Ovary (tissue), 9 donors: Measurements from ENCODE around the gene CD300H. TPM values are rescaled to one million over a fixed set of nuclear protein-coding genes. Genes with fewer than 3 reads are reported as not detected.
"Not testable (repeated sequence)": the region's sequence is repeated elsewhere in the genome, so short reads cannot be mapped to it uniquely, and the experiment has no call there.

Experiments
- DNase-seq, 5 donors: peaks; one replicate each; pipeline ENCODE4 v3.0.0-alpha.2; 2019 to 2020
- H3K27ac ChIP-seq, 2 donors: fragments of 200-600 bp; one replicate each; pipeline versions ENCODE4 v1.5.1 to v1.8.0; 2019 to 2022
- H3K27me3 ChIP-seq: fragments of 200-600 bp; one replicate; pipeline ENCODE4 v1.8.0; 2022
- H3K36me3 ChIP-seq: fragments of 200-600 bp; sonication (generic); one replicate; pipeline ENCODE4 v1.5.1; 2019
- H3K4me1 ChIP-seq: one replicate; pipeline ENCODE4 v1.8.1; 2013; ENCODE audit warnings: mild to moderate bottlenecking, moderate library complexity; ENCODE audit not compliant: insufficient read depth
- H3K4me3 ChIP-seq: fragments of 200-600 bp; sonication (generic); one replicate; pipeline ENCODE4 v1.5.1; 2017
- H3K9me3 ChIP-seq, 2 donors: fragments of 200-600 bp in 1 of 2; sonication (generic) in 1 of 2; one replicate each; pipeline versions ENCODE4 v1.5.1 to v1.8.1; 2013 to 2019; ENCODE audit warnings: mild to moderate bottlenecking in 1 of 2, moderate library complexity in 1 of 2
- EP300 ChIP-seq: sonication (generic); formaldehyde crosslinking; IDR thresholded peaks from one replicate; pipeline ENCODE4 v1.6.1; 2017; ENCODE audit warnings: antibody characterized with exemption
- POLR2A ChIP-seq: fragments of 450-650 bp; IDR thresholded peaks from one replicate; pipeline ENCODE4 v1.6.1; 2017; ENCODE audit warnings: antibody characterized with exemption, mild to moderate bottlenecking, moderate library complexity
- WGBS, 3 donors: extraction: QIAGEN DNeasy Blood & Tissue Kit in 1 of 3; methylation state at CpG; one replicate each; pipeline versions ENCODE4 v1.1.5 to v1.1.7; 2013 to 2017; 5-methylcytosine and 5-hydroxymethylcytosine counted together
- intact Hi-C, 4 donors: fragments of 100-400 bp; cut with DNase I; formaldehyde crosslinking; loops; one replicate each; pipeline versions ENCODE4 v1.11.0 to v1.15.1; 2022 to 2023
- polyA plus RNA-seq, 2 donors: library from polyadenylated mRNA; stranded (reverse); fragments of 200-250 nt in 1 of 2; fragments of 350-450 nt in 1 of 2; fragmentation: Illumina TruSeq in 1 of 2; extraction: RNeasy Lipid Tissue Mini Kit (QIAGEN cat#74804) in 1 of 2; gene quantifications; one replicate each; pipeline ENCODE4 v1.2.3, GENCODE V29; 2013 to 2014
- total RNA-seq, 7 donors: library from RNA; depleted of rRNA in 2 of 7; stranded (reverse); fragments of >200 nt in 2 of 7; fragmentation: NEBNext Ultra II Directional in 3 of 7; extraction: Animal tissue kit (Norgen Biotek cat#: 25700) in 3 of 7; gene quantifications; one replicate each; pipeline versions ENCODE4 v1.1.0 to v1.2.4, GENCODE V29; 2016 to 2023
- TF ChIP-seq, protein P1 (sequence below), 3 donors: fragments of 450-650 bp in 2 of 3; fragments of 200-600 bp in 1 of 3; IDR thresholded peaks; one replicate each; pipeline versions ENCODE4 v1.5.1 to v1.8.0; 2016 to 2022; ENCODE audit warnings: antibody characterized with exemption in 3 of 3, mild to moderate bottlenecking in 1 of 3
- donor health status: DM: no; HTN: no; CAD: no; lungs with moderate emphysema.
- donor health status: DM: no; HTN: no; CAD: no.
- donor health status: Bipolar disorder and iron deficiency.
- donor health status: DM: yes; HTN: yes; CAD: no.
- donor health status: DM: no; HTN: no; CAD: no.
- donor health status: DM: yes; HTN: yes; CAD: no.

CD300H gene
- total and polyA plus RNA-seq, 9 donors = not detected

DNA sequence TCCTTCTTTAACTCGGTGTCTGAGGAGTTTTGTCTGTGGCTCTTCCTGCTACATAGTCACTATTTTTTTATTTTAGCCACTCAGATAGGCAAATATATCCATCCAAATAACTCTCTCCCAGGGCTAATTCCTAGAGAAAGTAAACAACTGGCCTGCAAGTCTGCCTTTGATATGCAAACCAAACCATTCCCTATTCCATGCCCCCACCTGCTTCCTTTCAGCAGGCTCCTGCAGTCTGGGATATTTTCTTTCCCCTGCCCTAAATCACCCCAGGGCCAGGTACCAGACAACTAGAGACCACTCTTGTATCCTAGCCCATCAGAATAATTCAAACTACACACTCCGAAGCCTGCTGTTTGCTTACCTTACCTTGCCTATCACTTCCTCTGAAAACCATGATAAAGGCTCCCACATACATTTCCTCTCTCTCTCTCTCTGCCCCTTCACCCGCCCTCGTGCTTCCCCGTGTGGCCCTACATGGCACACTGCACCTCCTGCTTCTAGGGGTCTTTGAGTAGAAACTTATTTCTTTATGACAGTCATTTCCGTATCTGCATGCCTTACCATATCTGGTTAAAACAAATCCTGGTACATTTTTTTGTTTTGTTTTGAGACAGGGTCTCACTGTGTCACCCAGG, 8.3 kb downstream of the CD300H start:
- intact Hi-C loops = loop anchor here in 1 of 4 donors (10.0 kb wide), 1 partner anchor 56 kb away; no protein-coding TSS in a partner anchor
- Histone ChIP-seq H3K4me1 (no peaks in the 10 kb centered on the region), H3K36me3 (no peaks in the 10 kb centered on the region), H3K27me3 (no peaks in the 10 kb centered on the region), H3K4me3 (no peak overlapping the region), H3K9me3 (no peaks in the 10 kb centered on the region), H3K27ac (no peak overlapping the region)
- TF ChIP-seq, protein P1, sequence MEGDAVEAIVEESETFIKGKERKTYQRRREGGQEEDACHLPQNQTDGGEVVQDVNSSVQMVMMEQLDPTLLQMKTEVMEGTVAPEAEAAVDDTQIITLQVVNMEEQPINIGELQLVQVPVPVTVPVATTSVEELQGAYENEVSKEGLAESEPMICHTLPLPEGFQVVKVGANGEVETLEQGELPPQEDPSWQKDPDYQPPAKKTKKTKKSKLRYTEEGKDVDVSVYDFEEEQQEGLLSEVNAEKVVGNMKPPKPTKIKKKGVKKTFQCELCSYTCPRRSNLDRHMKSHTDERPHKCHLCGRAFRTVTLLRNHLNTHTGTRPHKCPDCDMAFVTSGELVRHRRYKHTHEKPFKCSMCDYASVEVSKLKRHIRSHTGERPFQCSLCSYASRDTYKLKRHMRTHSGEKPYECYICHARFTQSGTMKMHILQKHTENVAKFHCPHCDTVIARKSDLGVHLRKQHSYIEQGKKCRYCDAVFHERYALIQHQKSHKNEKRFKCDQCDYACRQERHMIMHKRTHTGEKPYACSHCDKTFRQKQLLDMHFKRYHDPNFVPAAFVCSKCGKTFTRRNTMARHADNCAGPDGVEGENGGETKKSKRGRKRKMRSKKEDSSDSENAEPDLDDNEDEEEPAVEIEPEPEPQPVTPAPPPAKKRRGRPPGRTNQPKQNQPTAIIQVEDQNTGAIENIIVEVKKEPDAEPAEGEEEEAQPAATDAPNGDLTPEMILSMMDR (IDR thresholded peaks at IDR 0.05) = no peak
- TF ChIP-seq EP300 = no peak
- no peak for DNase-seq
- 64 to 79% (median 71%) methylated on average over 6 of the region's 6 CpGs for WGBS, 3 donors

- not testable (repeated sequence) for H3K4me3 ChIP-seq, H3K27ac ChIP-seq, H3K27me3 ChIP-seq, H3K4me1 ChIP-seq, DNase-seq, H3K36me3 ChIP-seq, H3K9me3 ChIP-seq
- WGBS, 3 donors = 73 to 75% (median 74%) methylated on average over 4 of the region's 4 CpGs
- intact Hi-C loops = loop anchor here in 1 of 4 donors (10.0 kb wide), 1 partner anchor 56 kb away; no protein-coding TSS in a partner anchor
Measured at GRCh38 chr17:74558402-74558801, 8.9 kb downstream of the CD300H start.

GRCh38 chr17:74555427-74555940, 11.8 kb downstream of the CD300H start:
- no peak for DNase-seq
- TF ChIP-seq EP300 (no peak), POLR2A (no peak)
- TF ChIP-seq, protein P1 (IDR thresholded peaks at IDR 0.05) = no peak
- Histone ChIP-seq H3K27me3 (no peaks in the 10 kb centered on the region), H3K36me3 (no peaks in the 10 kb centered on the region), H3K9me3 (no peaks in the 10 kb centered on the region), H3K27ac (no peak overlapping the region), H3K4me3 (no peak overlapping the region), H3K4me1 (no peaks in the 10 kb centered on the region)
- WGBS, 3 donors = 52 to 67% (median 62%) methylated on average over 7 of the region's 7 CpGs
- intact Hi-C loops = loop anchor here in 1 of 4 donors (10.0 kb wide), 1 partner anchor 59 kb away; no protein-coding TSS in a partner anchor

GRCh38 chr17:74554909-74555308, 12.4 kb downstream of the CD300H start:
- DNase-seq = no peak
- no peak overlapping the region for H3K4me3 ChIP-seq
- TF ChIP-seq EP300 (no peak), POLR2A (no peak)
- TF ChIP-seq, protein P1 (IDR thresholded peaks at IDR 0.05) = no peak
- no peak overlapping the region for H3K27ac ChIP-seq
- no peaks in the 10 kb centered on the region for H3K4me1 ChIP-seq
- H3K27me3 ChIP-seq = no peaks in the 10 kb centered on the region
- no peaks in the 10 kb centered on the region for H3K9me3 ChIP-seq
- intact Hi-C loops = loop anchor here in 1 of 4 donors (10.0 kb wide), 1 partner anchor 60 kb away; no protein-coding TSS in a partner anchor
- H3K36me3 ChIP-seq = no peaks in the 10 kb centered on the region
- WGBS, 3 donors = 30 to 53% (median 41%) methylated on average over 6 of the region's 6 CpGs

- H3K27ac ChIP-seq = no peak overlapping the region
- 39 to 49% (median 43%) methylated on average over 7 of the region's 7 CpGs for WGBS, 3 donors
- H3K36me3 ChIP-seq = no peaks in the 10 kb centered on the region
- H3K4me3 ChIP-seq = no peak overlapping the region
- H3K27me3 ChIP-seq = no peaks in the 10 kb centered on the region
- H3K4me1 ChIP-seq = no peaks in the 10 kb centered on the region
- TF ChIP-seq, protein P1 (IDR thresholded peaks at IDR 0.05) = no peak
- TF ChIP-seq EP300 (no peak), POLR2A (no peak)
- DNase-seq = no peak
- H3K9me3 ChIP-seq = no peaks in the 10 kb centered on the region
- intact Hi-C loops = loop anchor here in 1 of 4 donors (10.0 kb wide), 1 partner anchor 63 kb away; no protein-coding TSS in a partner anchor
Measured at GRCh38 chr17:74552037-74552436, 15.3 kb downstream of the CD300H start.
